B cell (primary cell): ENCODE data around the gene INPP1.

ENCODE experiments used
- CTCF ChIP-seq: fragments of 200-600 bp; IDR thresholded peaks from one replicate; pipeline ENCODE4 v1.8.0; 2022; ENCODE audit warnings: antibody characterized with exemption, mild to moderate bottlenecking
- EZH2 ChIP-seq: IDR thresholded peaks from 2 replicates; pipeline ENCODE4 v1.6.1; 2012; ENCODE audit warnings: borderline replicate concordance, low read depth, mild to moderate bottlenecking, moderate library complexity, low read length; ENCODE audit not compliant: insufficient read depth, poor library complexity, severe bottlenecking

- TF ChIP-seq CTCF (no peak), EZH2 (no peak)
These were observed 42.4 kb upstream of the INPP1 start for GRCh38 chr2:190301032-190301431.
